NCI-H2029 (cell line): ENCODE measurements around the gene GXYLT1.
"Not testable (repeated sequence)": the region's sequence is repeated elsewhere in the genome, so short reads cannot be mapped to it uniquely, and the experiment has no call there.

ENCODE experiments used
- DNase-seq: peaks from one replicate; lab custom pipeline; 2025; lab: John Stamatoyannopoulos, UW

The GXYLT1 gene, protein sequence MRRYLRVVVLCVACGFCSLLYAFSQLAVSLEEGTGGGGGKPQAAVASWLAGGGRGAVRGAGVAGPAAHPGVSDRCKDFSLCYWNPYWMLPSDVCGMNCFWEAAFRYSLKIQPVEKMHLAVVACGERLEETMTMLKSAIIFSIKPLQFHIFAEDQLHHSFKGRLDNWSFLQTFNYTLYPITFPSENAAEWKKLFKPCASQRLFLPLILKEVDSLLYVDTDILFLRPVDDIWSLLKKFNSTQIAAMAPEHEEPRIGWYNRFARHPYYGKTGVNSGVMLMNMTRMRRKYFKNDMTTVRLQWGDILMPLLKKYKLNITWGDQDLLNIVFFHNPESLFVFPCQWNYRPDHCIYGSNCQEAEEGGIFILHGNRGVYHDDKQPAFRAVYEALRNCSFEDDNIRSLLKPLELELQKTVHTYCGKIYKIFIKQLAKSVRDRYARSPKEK

DNA sequence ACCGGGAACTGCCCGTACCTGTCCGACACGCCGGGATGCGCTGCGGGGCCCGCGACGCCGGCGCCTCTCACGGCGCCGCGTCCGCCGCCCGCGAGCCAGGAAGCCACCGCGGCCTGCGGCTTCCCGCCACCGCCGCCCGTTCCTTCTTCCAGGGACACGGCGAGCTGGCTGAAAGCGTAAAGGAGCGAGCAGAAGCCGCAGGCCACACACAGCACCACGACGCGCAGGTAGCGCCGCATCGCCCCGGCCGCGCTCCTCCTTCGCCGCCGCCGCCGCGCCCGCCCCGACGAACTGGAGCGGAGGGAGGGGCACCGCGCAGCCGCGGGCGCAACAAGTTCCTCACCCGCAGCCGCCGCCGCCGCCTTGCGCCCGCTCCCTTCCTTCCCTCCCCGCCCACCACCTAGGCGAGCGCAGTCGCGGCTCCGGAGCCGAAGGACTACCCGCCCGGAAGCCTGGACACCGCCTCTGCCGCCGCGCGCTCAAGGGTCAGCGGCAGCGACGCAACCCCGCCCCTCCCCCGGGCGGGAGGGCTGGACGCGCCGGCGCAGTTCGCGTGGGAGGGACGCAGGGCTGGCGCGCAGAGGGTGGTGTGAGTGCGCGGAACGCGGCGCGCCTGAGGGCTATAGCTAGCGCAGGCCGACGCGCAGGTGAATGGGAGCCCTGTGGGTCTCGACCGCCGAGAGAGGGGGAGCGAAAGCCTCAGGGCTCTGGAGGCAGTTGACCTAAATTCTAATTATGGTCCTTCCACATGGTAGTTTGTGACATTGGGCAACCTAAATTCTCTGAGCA is at the start of gene GXYLT1:
Gene GXYLT1 (minus strand): TSS at position 467 of the 789 bp plus-strand sequence. CDS start 228 bp downstream, at position 239.
- peak; percentile 89 for DNase-seq

DNA sequence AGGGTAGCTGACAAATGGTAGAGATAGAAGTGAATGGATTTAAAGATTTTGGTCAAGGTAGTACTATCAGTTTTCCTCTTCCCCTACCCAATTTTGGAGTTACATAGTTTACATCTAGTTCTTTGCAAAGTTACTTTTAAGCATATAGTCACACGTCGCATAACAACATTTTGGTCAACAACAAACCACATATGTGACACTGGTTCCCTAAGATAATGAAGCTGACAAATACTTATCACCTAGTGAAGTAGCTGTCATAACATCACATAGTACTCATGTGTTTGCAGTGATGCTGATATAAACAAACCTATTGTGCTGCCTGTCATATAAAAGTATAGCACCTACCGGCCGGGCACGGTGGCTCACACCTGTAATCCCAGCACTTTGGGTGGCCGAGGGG is 48.0 kb upstream of the GXYLT1 start:
- DNase-seq = no peak

DNA sequence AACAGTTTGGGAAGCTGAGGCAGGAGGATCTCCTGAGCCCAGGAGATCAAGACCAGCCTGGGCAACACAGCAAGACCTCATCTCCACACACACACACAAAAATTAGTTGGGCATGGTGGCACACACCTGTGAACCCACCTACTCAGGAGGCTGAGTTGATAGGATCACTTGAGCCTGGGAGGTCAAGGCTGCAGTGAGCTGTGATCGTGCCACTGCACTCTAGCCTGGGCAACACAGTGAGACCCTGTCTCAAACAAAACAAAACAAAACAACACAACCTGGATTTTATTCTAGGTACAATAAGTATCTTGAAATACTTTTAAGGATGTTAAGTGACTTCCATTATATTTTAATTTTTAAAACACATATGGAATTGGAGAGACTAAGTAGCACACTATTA is 47.6 kb upstream of the GXYLT1 start:
- DNase-seq = no peak

DNA sequence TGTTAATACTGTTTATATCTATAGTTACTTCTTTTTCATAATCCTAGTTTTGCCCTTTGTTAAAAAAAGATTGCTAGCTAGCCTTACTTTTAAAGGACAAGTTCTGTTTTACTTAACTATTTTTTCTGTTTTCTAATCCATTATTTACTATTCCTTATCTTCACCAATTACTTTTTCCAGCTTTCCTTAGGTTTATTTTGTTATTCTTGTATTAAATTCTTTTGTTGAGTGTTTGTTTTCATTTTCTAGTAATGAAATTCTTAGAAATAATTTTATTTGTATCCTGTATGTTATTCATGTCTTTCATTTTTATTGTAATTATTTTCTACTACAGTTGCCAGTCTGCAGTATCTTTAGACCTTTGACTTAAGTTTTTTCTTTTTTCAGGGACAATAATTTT is 45.7 kb upstream of the GXYLT1 start:
- no peak for DNase-seq

DNA sequence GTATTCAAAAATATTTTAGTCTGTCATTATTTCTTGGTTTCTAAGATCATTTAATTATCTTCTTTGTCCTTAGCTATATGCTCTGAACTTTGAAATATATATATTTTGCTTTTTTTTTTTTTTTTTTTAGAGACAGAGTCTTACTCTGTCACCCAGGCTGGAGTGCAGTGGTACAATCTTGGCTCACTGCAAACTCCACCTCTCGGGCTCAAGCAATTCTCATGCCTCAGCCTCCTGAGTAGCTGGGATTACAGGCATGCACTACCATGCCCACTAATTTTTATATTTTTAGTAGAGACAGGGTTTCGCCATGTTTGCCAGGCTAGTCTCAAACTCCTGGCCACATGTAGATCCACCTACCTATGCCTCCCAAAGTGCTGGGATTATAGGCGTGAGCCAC is 43.6 kb upstream of the GXYLT1 start:
- not testable (repeated sequence) for DNase-seq

DNA sequence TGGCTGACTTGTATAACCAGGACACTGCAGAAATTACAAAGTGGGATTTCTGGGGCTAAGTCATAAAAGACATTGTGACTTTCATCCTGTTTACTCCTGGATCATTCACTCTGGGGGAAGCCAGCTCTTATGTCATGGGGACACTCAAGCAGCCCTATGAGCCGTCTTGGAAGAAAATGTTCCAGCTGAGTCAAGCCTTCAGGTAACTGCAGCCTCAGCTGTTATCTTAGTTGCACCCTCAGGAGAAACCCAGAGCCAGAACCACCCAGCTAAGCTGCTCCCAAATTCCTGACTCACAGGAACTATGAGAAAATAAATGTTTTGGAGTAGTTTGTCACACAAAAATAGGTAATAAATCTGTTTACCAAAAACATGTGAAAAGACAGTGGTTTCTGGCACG is 43.1 kb upstream of the GXYLT1 start:
- DNase-seq = no peak

DNA sequence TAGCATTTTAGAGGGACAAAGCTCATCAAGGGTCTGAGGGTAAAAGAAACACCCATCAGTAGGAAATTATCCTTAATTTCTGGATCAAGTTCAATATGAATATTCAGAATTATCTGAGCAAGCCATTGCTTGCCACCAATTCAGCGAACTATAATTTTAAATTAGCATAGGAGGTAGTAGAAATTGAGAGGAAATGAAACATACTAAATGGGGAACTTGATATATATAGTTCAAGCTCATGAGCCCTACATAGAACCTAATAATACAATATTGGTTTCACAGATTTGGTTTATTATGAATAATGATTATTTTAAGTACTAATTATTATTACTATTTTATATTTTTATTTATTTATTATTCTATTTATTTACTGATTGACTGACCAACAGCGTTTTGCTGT is 42.1 kb upstream of the GXYLT1 start:
- DNase-seq = no peak

DNA sequence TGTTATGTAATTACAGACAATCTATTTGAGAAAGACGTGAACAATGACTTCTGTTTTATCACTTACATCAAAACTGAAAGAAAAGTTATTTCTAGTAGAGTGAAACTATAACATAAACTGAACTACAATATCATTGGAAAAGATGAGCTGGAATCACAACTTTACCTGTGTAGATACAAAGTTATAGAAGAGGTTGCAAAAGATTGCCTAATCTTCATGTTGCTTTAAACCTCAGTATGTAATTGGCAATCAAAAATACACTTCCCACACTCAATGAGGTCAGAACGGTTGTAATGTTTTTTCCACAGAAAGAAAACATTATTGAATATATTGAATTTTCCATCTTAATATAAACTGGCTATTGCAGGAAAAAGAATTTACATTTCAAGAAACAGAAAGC is 37.7 kb upstream of the GXYLT1 start:
- DNase-seq = no peak

DNA sequence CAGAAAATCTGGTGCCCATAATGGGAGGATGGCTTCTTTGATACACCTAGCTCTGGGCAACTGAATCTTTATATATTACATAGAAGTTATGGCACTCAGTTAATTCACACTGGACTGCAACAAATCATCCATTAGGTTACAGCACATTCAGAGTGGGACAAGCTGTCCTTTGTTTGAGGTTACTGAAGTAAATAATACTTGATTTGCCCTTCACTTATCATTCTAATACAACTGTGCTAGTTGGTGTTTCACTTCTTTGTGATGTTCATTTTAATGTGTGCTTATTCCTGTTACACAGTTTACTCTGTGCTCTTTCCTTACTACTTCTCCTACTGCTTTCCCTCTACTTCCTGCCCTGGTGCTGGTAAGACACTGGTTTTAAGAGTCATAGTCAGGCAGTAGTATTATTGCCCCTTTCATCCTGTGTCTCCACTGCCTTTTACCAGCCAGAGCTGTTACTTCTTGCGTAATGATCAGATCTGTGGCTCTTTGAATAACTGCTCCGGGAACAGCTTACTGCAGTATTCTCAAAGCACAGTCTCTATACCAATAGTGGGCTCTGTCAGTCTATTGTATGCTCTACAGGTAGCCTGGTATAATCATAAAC is 36.4 kb upstream of the GXYLT1 start:
- DNase-seq = no peak

DNA sequence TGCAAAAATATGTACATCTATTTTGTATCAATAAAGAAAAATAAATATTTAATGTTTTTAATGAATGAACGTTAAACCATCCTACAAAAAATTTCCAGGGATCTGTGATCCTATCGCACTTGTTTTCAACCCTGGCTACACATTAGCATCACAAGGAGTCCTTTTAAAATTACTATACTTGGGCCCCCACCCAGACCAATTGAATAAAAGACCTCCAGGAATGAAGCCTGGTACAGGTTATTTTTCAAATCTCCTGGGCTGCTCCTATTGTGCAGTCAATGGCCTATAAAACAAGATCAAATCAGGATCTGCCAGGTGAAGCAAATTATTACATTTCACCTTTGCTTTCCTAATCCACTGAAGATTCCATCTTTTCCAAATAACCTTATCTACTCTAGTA is 33.4 kb upstream of the GXYLT1 start:
- DNase-seq = no peak

DNA sequence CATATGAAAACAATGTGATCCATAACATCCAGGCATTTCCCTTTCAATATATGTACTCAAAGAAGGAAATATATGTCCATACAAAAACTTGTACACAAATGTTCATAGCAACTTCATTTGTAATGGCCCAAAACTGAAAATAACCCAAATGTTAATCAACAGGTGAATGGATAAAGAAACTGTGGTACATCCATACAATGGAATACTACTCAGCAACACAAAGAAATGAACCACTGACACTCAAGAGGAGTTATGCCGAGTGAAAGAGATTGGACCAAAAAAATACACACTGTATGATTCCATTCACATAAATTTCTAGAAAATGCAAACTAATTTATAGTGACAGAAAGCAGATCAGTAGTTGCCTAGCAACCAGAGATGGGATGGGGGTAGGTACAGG is 30.3 kb upstream of the GXYLT1 start:
- DNase-seq = no peak

DNA sequence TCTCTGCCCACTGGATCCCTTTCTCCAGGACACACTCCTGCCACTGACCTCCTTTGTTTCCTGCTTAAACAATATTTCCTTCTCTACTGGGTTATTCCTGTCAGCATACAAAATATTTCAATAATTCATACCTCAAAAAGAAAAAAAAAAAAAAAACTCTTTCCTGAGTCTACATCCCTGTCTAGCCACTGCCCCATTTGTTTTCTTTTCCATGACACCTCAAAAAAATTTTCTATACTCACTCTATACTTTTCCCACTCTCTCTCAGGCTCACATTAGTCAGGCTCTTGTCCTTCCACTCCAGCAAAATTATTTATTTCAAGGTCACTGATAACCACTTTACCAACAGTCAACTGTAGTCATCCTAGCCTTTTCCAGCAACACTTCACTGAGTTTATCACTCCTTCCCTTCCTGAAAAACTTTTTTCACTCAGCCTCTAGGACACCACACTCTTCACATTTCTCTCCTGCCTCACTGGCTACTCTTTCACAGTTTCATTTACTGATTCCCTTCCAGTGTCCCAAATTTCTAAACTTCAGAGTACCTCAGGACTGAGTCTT is 29.4 kb upstream of the GXYLT1 start:
- no peak for DNase-seq

DNA sequence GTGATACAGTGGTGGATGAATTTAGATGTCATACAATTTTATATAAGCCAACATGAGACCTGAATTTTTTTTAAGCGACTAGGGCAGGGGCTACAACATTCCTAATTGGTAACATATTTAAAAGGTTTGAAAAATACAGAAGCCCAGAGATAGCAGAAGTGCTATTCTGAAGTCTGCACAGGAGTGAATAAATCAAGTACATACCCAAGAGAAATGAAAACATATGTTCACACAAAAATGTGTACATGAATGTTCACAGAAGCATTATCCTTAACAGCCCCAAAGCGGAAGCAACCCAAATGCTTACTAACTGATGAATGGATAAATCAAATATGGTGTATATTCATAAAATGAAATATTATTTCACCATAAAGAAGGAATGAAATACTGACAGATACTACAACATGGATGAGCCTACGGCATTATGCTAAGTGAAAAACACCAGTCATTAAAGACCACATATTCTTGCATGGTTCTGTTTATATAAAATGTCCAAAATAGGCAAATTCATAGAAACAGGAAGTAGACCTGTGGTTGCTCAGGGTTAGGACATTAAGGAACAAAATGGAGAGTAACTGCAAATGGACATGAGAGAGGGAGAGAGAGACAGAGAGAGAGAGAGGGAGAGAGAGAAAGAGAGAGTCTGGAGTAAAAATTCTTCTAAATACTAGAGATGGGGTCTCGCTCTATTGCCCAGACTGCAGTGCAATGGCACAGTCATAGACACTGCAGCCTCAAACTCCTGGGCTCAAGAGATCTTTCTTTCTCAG is 28.0 kb upstream of the GXYLT1 start:
- DNase-seq = no peak

DNA sequence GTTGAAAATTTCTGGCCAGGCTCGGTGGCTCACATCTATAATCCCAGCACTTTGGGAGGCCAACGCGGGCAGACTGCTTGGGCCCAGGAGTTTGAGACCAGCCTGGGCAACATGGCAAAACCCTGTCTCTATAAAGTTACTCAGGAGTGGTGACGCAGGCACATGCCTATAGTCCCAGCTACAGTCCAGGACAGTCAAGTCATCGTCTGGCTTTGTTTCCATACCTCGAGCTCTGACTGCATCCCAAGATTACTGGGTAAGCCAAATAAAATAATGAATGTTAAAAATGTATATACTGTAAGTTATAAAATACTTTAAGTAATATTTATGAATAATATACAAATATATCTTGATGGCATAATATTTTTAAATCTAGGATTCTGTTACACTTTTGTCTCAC is 23.0 kb upstream of the GXYLT1 start:
- DNase-seq = no peak

DNA sequence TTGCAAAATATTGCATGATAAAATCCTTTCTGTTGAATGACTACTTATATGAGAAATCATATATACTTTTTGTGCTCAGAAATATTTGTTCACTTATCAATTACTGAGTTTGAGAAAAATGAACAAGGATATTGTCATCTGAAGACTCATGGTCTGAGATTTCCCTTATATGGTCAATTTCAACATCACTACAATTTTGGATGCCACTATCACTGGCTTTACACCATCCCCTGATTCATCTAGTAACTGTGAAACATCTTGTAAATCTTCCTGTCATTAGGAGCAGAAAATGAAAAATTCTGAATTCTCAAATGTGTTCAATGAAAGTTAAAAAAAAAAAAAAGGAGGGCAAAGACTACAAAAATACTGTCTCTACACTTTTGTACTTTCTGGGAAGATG is 21.8 kb upstream of the GXYLT1 start:
- no peak for DNase-seq

DNA sequence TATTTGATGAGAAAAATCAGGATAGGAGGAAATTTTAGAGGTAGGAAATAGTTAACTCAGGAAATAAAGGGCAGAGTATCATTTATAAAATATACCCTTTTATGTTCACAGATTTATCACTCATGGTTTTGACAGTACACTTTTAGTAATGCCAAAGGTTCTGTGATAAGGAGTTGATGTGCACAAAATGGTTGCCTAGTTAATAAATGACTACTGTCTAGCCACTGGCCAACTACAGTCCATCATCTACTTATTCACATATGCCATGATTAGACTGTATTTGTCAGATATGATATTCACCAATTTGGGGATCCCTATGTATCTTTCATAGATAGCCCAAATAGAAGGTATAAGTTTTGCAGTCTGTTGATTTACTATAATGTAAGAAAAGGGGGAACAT is 19.2 kb upstream of the GXYLT1 start:
- DNase-seq = no peak

DNA sequence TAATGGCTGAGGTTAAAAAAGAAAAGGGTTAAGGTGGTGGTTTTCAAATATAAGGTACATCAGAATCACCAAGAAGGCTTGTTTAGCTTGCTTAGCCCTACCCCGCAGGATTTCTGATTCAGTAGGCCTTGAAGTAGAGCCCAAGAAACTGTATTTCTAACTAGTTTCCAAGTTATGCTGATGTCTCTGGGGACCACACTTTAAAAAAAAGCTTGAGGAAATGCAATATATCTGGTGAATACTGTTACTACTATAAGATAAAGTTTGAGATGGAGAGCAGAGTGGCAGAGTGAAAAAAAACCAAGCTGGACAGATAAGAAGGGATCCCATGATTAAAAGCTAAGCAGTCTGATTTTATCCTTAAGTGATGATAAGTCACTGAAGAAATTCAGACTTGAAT is 18.3 kb upstream of the GXYLT1 start:
- no peak for DNase-seq

DNA sequence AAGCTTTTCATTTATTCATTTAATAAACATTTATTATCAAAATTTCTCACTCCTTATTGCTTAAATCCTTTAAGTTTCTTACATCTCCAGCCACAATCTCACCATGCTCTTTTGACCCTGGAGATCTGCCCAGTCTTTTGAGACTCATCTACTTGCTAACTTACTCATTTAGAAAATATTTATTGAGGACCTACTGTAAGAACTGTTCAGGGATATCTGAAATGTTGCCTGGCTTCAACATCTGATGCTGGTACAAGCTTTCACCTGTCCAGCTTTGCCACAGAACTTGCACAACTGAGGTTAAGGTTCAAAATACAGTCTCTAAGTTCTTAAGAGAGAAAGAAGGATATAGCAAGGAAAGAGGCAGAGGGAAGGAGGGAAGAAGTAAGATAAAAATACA is 17.5 kb upstream of the GXYLT1 start:
- DNase-seq = no peak

DNA sequence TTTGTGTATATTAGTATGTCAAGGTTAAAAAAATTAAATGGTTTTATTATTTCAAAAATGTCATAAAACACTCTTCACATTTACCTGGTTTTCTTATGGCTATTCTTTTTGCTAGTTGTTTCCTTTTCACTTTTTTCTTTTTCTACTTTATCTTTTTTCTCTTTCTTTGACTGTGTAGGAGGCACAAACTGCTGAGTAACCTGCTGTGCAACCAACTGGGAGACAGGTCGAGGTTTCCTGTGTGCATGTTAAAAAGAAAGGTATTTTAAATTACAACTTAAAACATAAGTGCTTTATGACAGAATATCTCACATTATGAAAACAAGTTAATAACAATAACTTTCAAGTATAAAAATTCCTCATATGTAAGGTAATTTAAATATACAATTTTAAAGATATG is 16.9 kb upstream of the GXYLT1 start:
- no peak for DNase-seq

DNA sequence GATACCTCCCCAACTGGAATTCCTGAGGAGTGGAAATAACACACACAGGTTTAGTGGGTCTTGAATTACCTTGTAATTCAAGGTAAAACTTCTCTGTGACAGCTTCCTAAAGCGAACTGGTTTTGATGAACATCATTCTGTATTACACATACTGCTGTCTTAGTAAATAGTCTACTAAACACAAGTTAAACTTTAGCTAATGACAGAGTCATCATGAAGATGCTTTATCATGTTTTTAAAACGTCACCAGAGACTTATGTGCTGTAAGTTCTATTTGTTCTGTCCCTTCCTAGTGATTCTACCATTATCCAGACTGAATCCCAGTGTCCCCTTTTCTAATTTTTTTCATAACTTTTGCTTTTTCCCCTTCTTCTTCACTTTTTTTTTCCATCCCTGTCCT is 11.6 kb upstream of the GXYLT1 start:
- no peak for DNase-seq

DNA sequence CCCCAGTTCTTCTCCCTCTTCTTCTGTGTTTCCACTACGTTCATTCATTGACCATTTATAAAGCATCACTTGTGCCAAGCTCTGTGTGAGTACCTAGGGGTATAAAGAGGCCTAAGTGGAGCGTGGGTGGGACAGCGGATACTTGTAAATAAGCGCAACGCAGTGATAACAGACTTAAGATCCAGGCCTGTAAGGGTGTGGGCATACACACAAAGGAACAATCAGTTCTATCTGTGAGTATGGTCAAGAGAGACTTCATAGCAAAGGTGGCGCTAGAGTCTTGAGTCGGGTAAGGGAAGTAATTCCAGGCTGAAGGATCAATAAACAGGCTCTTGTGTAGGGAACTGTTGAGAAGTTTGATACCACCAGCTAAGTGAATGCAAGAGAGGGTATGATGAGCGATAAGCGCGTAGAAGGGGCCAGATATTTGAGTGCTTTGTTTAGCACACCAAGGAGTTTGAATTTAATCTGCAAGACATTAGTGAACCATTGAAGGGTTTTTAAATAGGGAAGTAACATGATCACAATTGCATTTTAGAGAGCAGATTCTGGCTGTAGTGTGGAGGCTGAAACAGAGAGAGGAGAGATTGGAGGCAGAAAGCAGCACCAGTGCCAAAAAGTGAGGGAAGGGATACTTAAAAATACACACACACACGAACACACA is 1.0 kb upstream of the GXYLT1 start:
- no peak for DNase-seq
